ENCODE results near the gene HSPA12A.
"Not testable (repeated sequence)": the region's sequence is repeated elsewhere in the genome, so short reads cannot be mapped to it uniquely, and the experiment has no call there.

Gene HSPA12A

GRCh38 chr10:116715341-116715740, 27.0 kb downstream of the HSPA12A start:
- DNase-seq (ENCODE audit: low spot score): no peak

DNA sequence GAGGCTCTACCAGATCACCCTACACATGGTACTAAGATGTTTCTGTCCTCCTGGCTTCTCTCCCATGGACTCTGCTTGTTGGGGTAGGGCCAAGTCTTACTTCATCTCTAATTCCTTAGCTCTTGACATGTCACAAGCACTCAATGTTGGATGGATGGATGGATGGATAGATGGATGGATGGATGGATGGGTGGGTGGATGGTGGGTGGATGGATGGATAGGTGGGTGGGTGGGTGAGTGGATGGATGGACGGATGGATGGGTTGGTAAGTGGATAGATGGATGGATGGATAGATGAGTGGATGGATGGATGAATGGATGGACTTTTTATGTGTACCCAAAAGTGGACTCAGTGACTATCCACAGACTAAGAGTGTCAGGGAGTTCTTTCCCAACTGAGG, 28.5 kb downstream of the HSPA12A start:
- no peak for DNase-seq (ENCODE audit: low spot score)

- no peak for DNase-seq (ENCODE audit: low spot score)
Measured at GRCh38 chr10:116712989-116713543, 29.3 kb downstream of the HSPA12A start.

GRCh38 chr10:116712519-116712918, 29.8 kb downstream of the HSPA12A start:
- no peak for DNase-seq (ENCODE audit: low spot score)

- not testable (repeated sequence) for DNase-seq (ENCODE audit: low spot score)
Measured at GRCh38 chr10:116711803-116712202, 30.6 kb downstream of the HSPA12A start.

- DNase-seq (ENCODE audit: low spot score): no peak
Measured at GRCh38 chr10:116710076-116710475, 32.3 kb downstream of the HSPA12A start.

GRCh38 chr10:116708877-116709276, 33.5 kb downstream of the HSPA12A start:
- no peak for DNase-seq (ENCODE audit: low spot score)

DNA sequence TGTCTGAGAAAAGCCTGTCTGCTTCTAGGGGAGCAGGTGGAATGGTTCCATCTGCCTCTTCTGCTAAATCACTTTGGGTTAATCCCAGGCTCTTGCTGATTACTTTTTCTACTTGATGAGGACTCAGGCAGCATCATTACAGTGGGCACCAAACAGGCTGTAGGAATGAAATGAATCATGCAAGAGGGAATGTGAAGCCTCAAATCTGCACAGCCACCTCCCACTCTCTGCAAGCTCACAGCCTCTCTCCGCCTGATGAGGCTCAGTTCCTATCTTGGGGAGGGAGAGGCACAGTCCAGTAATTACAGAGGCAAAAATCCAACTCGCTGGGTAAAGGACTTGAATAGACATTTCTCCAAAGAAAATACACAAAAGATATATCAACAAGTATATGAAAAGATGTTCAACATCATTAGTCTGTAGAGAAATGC, 34.0 kb downstream of the HSPA12A start:
- no peak for DNase-seq (ENCODE audit: low spot score)

DNA sequence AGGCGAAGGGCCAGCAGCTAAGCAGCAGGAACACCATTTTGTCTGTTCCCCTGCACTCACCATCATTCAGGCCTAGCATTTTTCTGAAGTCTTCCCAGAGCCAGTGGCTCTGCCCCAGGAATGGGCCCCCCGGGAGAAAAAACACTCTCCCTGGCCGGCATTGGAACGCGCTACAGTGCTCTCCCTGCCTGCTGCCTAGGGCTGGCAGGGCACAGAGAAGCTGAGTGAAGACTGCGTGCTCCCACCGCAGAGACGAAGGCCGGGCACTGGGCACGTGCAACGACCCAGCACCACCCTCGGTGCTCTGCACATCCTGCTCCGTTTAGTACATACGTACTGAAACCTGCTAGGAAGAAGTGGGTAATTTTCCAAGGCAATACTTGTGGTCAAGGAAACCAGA, 34.4 kb downstream of the HSPA12A start:
- DNase-seq (ENCODE audit: low spot score): no peak

GRCh38 chr10:116706281-116706680, 36.1 kb downstream of the HSPA12A start:
- DNase-seq (ENCODE audit: low spot score): no peak

DNA sequence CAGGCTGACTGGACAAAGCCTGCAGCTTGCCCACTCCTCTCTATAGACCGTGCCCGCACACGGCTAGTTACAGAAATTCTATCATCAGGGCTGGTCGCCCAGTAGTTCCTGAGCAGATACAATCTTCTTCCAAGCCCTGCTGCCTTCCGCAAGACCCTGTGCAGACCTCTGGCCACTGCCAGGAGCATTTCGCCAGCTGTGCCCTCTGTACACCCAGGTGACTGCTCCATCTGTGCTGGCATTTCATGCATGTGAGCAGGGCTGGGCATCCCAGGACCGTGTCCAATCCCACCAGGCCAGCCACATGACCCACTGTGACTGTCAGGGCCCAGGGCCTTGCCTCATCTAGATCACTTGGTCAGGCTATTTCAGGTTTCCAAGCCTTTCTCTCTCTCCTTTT, 36.9 kb downstream of the HSPA12A start:
- DNase-seq (ENCODE audit: low spot score): no peak

DNA sequence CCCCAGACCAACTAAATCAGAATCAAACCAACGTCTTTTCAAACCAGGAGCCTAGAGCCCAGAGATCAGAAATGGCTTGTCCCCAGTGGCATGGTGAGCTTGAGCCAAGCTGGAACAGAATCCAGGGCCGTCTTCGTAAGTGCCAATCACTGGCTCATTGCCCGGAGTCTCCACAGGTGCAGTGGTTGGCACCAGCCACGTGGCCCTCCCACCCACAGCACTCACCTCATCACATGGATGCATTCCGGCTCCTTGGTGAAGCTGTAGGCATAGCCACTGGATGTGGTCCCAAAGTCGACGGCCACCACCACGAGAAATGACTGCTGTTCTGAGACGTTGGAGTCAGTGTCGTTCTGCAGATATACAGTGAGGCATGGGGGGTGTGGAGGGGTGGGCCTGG, 37.4 kb downstream of the HSPA12A start:
- no peak for DNase-seq (ENCODE audit: low spot score)

GRCh38 chr10:116702165-116702564, 40.2 kb downstream of the HSPA12A start:
- no peak for DNase-seq (ENCODE audit: low spot score)

GRCh38 chr10:116699471-116700150, 42.8 kb downstream of the HSPA12A start:
- DNase-seq (ENCODE audit: low spot score): no peak

GRCh38 chr10:116699049-116699448, 43.3 kb downstream of the HSPA12A start:
- peak; percentile 22 for DNase-seq (ENCODE audit: low spot score)

DNA sequence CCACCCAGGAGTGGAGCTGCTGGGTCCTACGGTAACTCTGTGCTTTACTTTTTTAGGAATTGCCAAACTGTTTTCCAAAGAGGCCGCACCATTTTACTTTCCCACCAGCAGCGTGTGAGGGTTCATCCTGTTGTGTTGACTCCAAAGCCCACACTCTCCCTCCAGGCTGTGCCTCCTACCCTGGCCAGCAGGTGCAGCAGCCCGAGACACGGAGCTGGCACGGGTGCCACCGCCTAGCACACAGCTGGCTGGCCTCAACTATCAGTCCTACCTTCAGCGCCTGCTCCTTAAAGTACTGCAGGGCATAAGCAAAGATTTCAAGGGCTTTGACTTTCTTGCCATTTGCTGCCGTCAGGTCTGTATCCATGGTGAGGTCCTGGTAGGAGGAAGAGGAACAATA, 44.0 kb downstream of the HSPA12A start:
- DNase-seq (ENCODE audit: low spot score): no peak

- peak; percentile 46 for DNase-seq (ENCODE audit: low spot score)
Measured at GRCh38 chr10:116697816-116698215, 44.5 kb downstream of the HSPA12A start.

DNA sequence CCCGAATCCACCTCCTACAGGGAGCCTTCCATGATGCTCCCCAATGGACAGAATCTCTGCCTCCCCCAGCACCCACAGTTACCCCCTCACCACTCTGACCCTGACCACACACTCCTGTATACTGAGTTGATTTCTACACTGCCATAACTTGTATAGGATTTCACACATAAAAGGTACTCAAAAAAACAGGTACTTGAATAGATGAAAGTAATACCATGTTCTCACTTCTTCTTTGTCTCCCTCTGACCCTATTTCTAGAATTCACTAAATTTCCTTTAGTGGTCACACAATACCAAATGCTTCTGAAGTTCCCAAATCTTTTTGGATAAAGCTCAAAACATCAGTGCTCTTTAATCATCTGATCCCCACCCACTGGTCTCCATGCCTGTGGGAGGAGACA, 45.4 kb downstream of the HSPA12A start:
- DNase-seq (ENCODE audit: low spot score): no peak

DNA sequence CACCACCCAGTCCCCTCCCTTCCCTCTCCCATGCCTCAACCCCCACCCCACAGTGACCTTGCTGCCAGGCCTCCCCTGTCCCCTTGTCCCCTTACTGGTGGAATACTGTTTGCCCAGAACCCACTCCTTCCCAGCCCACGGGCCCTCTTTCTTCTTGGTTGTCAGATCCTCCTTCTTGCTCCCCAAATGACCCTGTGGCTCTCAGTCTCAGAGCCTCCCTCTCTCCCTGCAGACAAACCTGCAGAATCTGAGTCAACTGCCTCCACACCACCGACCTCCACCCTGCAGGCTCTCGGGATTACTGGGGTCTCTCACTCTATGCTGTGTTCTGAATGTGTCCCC, 47.5 kb downstream of the HSPA12A start:
- DNase-seq (ENCODE audit: low spot score): no peak

DNA sequence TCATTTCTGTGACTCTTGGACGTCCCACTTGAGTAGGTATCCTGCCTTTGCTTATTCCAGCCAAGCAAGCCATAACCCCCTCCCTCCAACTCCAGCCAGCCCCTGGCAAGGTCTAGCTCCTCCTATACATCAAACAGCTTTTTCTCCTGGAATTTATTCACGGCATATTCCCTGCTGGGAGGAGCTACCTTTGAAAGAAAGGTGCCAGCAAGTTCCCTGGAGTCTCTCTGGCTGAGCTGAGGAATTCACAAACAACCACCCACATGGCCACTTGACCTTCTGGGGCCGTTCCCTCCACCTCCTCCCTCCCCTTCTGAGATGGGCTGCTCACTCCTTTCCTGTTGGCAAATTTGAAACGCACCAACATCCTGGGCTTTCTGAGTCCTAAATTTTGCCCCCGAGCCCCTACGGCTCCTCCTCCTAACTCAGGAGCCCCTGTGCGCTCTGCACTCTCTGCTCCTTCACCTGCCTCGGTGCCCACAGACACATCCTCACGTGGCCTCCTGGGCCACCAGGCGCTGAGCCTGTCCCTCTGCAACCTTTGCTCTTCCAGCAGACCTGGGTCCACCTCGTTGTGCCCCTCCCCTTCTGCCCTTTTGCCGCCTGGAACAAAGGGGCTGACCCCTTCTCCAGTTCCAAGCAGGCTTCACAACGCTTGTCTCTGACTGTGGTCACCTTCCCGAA, 48.0 kb downstream of the HSPA12A start:
- no peak for DNase-seq (ENCODE audit: low spot score)

GRCh38 chr10:116692225-116692624, 50.1 kb downstream of the HSPA12A start:
- DNase-seq (ENCODE audit: low spot score): no peak

DNA sequence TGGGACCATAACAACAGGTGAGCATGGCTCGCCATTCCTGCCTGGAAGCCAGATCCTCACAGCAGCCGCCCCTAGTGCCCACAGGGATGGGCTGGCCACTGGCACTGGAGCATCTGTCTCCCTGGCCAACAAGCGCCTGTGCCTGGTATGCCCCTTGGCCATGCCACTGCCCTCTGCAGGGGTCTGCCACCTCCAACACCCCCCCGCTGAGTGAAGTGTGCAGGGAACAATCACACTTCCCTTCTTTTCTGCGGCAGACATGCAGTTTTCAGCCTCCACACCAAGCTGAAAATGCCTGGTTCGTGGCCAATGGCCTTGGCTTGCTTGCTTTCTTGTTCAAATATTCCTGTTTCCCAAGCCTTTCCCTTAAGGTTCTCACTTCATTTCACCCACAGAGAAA, 50.7 kb downstream of the HSPA12A start:
- DNase-seq (ENCODE audit: low spot score): no peak

All from pons (tissue), 1 donor.